GM20000 (cell line): ENCODE data around the gene STX11.
"Not testable (repeated sequence)": the region's sequence is repeated elsewhere in the genome, so short reads cannot be mapped to it uniquely, and the experiment has no call there.

Experiments
- DNase-seq: peaks from one replicate; pipeline ENCODE4 v3.0.0; 2012; ENCODE audit warnings: low spot score
- TF ChIP-seq, protein P1 (sequence below): IDR thresholded peaks from 2 replicates; pipeline ENCODE4 v1.5.1; 2012; ENCODE audit warnings: mild to moderate bottlenecking, control low read depth; ENCODE audit errors: extremely low read depth, missing control alignments

The STX11 gene

GRCh38 chr6:144179828-144180227 is 29.5 kb downstream of the STX11 start:
- TF ChIP-seq, protein P1, sequence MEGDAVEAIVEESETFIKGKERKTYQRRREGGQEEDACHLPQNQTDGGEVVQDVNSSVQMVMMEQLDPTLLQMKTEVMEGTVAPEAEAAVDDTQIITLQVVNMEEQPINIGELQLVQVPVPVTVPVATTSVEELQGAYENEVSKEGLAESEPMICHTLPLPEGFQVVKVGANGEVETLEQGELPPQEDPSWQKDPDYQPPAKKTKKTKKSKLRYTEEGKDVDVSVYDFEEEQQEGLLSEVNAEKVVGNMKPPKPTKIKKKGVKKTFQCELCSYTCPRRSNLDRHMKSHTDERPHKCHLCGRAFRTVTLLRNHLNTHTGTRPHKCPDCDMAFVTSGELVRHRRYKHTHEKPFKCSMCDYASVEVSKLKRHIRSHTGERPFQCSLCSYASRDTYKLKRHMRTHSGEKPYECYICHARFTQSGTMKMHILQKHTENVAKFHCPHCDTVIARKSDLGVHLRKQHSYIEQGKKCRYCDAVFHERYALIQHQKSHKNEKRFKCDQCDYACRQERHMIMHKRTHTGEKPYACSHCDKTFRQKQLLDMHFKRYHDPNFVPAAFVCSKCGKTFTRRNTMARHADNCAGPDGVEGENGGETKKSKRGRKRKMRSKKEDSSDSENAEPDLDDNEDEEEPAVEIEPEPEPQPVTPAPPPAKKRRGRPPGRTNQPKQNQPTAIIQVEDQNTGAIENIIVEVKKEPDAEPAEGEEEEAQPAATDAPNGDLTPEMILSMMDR = no peak
- DNase-seq = no peak

- not testable (repeated sequence) for DNase-seq
These were observed 30.0 kb downstream of the STX11 start for GRCh38 chr6:144180354-144180753.

- TF ChIP-seq, protein P1 = no peak
- no peak for DNase-seq
These were observed 31.3 kb downstream of the STX11 start for GRCh38 chr6:144181639-144182038.

- not testable (repeated sequence) for DNase-seq
These were observed 33.9 kb downstream of the STX11 start for GRCh38 chr6:144184186-144184585.

DNA sequence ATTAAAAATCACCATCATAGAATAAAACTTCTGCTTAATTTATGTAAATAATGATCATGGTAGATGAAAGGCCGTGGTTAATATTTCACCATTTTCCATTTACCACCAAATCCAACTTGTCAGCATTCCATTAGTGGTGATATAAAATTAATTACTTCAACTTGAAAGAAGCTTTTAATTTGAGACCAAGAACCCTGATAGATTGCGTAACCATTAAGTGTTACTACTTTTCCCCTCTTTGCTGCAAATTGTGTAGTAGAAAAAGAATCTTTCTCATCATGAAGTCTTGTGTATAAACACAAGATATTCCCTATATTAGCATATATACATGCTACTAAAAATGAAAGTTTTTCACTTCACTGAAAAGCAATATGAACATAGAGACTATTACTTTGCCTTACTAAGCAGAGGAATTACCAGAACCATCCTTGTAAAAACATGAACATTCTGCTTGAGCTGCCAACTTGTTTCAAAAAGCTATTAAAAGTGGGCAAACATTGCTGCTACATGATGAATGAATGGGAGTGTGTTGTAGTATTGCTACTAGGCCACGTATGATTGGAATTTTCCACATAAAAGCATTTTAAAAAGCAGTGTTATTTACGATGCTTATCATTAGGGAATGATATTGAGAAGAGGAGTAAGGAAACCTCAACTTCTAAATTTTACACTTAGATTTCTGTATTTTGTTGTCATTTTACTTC is 35.0 kb downstream of the STX11 start:
- no peak for DNase-seq
- TF ChIP-seq, protein P1 = no peak

- DNase-seq = no peak
- TF ChIP-seq, protein P1 = no peak
These were observed 36.7 kb downstream of the STX11 start for GRCh38 chr6:144186817-144187625.

DNA sequence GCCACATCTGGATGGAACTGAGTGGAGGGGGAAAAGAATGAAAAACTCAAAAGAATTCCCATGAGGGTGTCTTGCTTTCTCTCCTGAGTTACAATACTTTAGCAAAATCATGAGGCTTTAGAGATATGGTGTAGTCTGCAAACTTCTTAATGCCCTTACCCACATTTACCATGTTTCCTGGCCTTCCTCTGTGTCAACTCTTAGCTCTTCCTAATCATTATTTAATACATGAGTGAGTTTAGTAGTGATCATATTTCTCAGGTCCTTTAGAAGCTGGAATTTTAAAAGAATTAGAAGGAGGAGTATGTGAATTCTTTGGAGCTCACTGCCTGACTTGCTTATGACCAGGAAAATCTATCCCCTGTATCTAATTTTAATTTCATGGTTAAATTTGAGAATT is 39.0 kb downstream of the STX11 start:
- no peak for DNase-seq
- TF ChIP-seq, protein P1 = no peak

- TF ChIP-seq, protein P1 = no peak
- DNase-seq = no peak
These were observed 39.8 kb downstream of the STX11 start for GRCh38 chr6:144190080-144190479.
